NK-92 treated with Interleukin-12 subunit alpha and Interleukin-12 subunit beta, amount 100 ng/mL, for 24 hours (cell line): ENCODE data around the gene PDPK1.
"Not testable (repeated sequence)": the region's sequence is repeated elsewhere in the genome, so short reads cannot be mapped to it uniquely, and the experiment has no call there.

Source experiments
- DNase-seq: peaks from one replicate; lab custom pipeline; 2025; lab: John Stamatoyannopoulos, UW

The PDPK1 gene

GRCh38 chr16:2611877-2612276 lies 74.1 kb downstream of the PDPK1 start:
- DNase-seq, result not testable (repeated sequence)

DNA sequence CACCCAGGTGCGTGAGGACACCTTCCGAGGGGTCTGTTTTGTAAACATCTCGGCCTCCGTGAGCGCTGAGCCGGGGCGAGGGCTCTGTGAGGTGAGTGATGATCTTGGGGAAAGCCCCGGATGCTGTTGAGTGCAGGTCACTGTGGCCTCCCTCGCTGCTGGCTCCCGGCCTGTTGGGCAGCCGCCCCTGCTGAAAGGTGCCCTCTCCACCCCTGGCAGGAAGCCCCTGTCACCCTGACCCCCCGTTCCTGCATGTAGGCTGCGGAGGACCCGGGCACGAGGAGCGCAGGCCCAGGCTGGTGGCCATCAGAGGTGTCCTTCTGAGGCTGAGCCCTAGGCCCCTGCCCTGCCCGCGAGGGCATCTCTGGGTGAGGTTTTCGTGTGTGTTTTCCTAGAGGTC lies 75.4 kb downstream of the PDPK1 start:
- DNase-seq, result not testable (repeated sequence)

GRCh38 chr16:2614761-2615191 lies 77.0 kb downstream of the PDPK1 start:
- DNase-seq, result no peak

- DNase-seq, result not testable (repeated sequence)
Observed at GRCh38 chr16:2618964-2619363, 81.1 kb downstream of the PDPK1 start.

DNA sequence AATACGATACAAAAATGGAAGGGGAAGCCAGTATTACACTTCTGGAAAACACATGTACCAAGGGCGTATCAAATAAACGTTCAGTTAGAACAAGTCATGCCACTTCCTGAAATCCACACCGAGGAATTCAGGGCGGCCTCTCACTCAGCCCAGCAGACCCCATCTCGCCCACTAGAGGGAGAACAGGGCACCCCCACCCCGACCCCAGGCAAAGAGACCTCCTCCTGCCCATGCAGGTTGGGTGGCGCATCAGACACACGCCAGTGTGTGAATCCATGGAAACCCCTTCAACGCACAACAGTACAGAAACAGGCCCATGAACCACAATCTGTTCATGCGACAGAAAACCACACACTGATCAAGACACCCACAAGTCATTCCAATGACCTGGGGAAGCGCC lies 81.8 kb downstream of the PDPK1 start:
- not testable (repeated sequence) for DNase-seq

- not testable (repeated sequence) for DNase-seq
Observed at GRCh38 chr16:2620870-2621269, 83.0 kb downstream of the PDPK1 start.

- DNase-seq, result not testable (repeated sequence)
Observed at GRCh38 chr16:2621395-2621794, 83.6 kb downstream of the PDPK1 start.

- DNase-seq, result not testable (repeated sequence)
Observed at GRCh38 chr16:2627075-2627474, 89.3 kb downstream of the PDPK1 start.

- not testable (repeated sequence) for DNase-seq
Observed at GRCh38 chr16:2631203-2631602, 93.4 kb downstream of the PDPK1 start.

DNA sequence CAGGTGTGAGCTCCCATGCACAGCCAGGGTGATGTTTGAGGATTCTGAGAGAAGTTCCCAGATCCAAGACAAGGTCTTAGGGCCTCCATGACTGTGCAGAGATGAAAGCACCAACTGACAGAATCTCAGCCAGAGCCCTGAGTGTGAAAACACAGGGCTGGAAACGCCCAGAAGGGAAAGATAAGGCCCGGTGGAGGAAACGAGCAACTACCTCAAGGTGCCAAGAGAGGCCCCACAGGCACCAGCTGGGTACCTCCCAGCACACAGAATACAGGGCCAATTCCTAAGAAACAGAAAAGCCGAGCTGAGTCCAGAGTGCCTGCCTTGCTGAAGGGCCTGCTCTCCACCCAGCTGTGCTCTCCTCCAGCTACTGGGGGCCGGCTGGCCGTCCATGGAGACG lies 94.5 kb downstream of the PDPK1 start:
- DNase-seq, result not testable (repeated sequence)

DNA sequence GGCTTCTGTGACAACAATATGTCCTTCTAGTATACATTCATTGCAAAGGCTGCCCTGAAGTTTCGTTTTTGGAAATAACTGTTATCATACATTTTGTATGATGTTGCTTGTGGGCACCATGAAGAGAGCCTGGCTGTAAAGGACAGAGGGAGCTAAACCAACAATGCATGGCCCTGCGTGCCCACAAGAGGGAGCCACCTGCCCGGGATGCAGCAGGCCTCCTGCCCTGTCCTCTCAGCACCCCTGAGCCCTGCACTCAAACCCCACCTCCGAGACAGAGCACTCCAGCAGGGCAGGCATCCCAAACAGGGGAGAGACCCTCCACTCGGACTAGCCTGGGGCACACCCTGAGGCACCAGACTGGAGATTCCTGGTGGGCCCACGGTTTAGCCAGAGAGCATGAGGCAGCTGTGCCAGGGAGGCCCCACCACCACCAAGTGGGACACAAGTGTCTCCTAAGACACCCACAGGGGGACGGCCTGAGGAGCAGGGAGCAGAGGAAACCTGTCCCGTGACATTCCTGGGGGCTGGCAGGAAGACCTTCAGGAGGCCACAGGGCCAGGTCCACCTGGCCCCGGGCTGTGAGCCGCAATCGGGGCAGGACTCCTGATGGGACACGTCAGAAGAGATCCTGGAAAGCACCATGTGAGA lies 101.4 kb downstream of the PDPK1 start:
- DNase-seq, result not testable (repeated sequence)

DNA sequence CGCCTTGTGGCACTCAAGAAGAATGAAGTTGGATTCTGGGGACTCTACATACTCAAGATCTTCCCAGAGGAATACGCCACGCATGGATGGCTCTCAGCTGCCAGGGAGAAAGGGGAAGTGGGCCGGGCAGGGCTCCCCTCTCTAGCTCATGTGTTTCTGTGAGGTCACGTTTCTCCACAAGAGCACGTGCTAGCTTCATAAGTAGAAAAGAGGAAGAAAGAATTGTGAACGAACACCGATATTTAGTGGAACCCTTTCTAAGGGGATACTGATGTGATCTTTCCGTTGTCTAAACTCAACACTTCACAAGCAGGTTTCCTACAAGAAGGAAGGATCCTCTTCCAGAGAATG lies 101.9 kb downstream of the PDPK1 start:
- not testable (repeated sequence) for DNase-seq

DNA sequence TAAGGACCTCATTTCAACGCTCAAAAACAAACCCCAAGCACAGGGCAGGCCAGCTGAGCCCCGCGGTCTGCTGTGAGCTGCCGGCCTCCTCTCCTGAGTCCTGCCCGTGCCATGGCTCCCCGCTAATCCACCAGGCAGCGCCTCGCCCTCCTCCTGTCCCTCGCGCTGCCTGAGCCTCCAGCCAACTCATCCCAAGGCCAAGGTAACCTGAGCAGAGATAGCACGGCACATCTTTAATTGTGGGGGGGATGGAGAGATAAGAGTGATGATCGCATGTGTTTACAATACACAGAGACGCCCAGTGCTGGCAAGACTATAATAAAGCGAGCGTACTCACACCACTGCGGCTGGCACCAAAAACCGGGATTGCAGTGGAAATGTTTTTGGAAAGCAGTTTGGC lies 104.7 kb downstream of the PDPK1 start:
- not testable (repeated sequence) for DNase-seq

DNA sequence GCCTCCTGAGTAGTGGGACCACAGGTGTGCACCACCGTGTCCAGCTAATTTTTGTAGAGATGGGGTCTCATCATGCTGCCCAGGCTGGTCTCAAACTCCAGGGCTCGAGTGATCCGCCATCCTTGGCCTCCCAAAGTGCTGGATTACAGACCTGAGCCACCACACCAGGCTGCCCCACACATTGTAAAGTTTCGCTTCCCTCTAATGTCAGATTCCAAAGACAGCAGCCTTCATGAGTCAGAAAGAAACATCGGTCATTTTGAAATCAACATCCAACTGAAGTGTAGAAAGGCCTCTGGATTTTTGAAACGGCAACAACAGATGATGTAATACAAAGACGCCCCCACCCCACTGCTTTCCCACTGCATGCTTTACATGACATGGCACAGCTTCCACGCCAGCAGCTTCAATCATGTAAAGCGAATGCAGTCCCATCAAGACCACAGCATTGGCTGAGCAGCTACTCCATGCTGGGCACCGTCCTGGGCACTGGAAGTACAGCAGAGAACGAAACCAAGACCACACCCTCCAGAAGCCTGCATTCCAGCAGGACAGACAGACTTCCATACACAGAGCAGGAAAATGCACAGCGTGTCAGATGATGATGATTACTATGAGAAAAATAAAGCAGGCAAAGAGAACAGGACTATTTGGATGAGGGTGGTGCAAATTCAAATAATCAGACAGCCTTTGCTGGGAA lies 107.1 kb downstream of the PDPK1 start:
- not testable (repeated sequence) for DNase-seq

- DNase-seq, result not testable (repeated sequence)
Observed at GRCh38 chr16:2651268-2651871, 113.5 kb downstream of the PDPK1 start.
